Neural crest cell (in vitro differentiated cells): ENCODE data around the gene EPN1. TPM values are rescaled to one million over a fixed set of nuclear protein-coding genes. Genes with fewer than 3 reads are reported as not detected.

ENCODE experiments used
- DNase-seq: peaks from one replicate; pipeline ENCODE4 v3.0.0; 2021; ENCODE audit warnings: low read depth, mixed read lengths, low spot score
- H3K27ac Mint-ChIP-seq: one replicate; pipeline ENCODE4 v1.8.0; 2021; ENCODE audit warnings: mild to moderate bottlenecking, mixed read lengths; ENCODE audit not compliant: unreplicated experiment
- H3K27me3 Mint-ChIP-seq: 2 replicates; pipeline ENCODE4 v1.8.0; 2021; ENCODE audit warnings: low read depth, mild to moderate bottlenecking, mixed read lengths
- H3K36me3 Mint-ChIP-seq: 2 replicates; pipeline ENCODE4 v1.8.0; 2021; ENCODE audit warnings: low read depth, mild to moderate bottlenecking, mixed read lengths
- H3K4me1 Mint-ChIP-seq: 2 replicates; pipeline ENCODE4 v1.8.0; 2021; ENCODE audit warnings: mixed read lengths
- H3K4me3 Mint-ChIP-seq: one replicate; pipeline ENCODE4 v1.8.0; 2021; ENCODE audit warnings: mild to moderate bottlenecking, mixed read lengths
- H3K9me3 Mint-ChIP-seq: 2 replicates; pipeline ENCODE4 v1.8.0; 2021; ENCODE audit warnings: mixed read lengths
- CTCF ChIP-seq: fragments of 200-600 bp; sonication (generic); conservative IDR thresholded peaks from 2 replicates; pipeline ENCODE4 v1.5.0; 2021; ENCODE audit warnings: antibody characterized with exemption, mild to moderate bottlenecking
- total RNA-seq: library from RNA; stranded (reverse); gene quantifications from 2 replicates; pipeline ENCODE4 v1.2.1, GENCODE V29; 2021

EPN1 gene
- total RNA-seq, 1 donor from 2014 or later, result 129 TPM

GRCh38 chr19:55697698-55698097 lies 22.7 kb downstream of the EPN1 start:
- H3K4me3 Mint-ChIP-seq, result no peak overlapping the region
- peaks cover 3% of the 10 kb centered on the region for H3K4me1 Mint-ChIP-seq
- no peaks in the 10 kb centered on the region for H3K9me3 Mint-ChIP-seq
- no peak overlapping the region for H3K27ac Mint-ChIP-seq
- no peak for TF ChIP-seq CTCF
- no peak for DNase-seq
- H3K36me3 Mint-ChIP-seq, result peaks cover 13% of the 10 kb centered on the region
- H3K27me3 Mint-ChIP-seq, result no peaks in the 10 kb centered on the region

GRCh38 chr19:55698256-55698655 lies 23.2 kb downstream of the EPN1 start:
- H3K4me3 Mint-ChIP-seq, result no peak overlapping the region
- H3K4me1 Mint-ChIP-seq, result peaks cover 3% of the 10 kb centered on the region
- DNase-seq, result no peak
- H3K9me3 Mint-ChIP-seq, result no peaks in the 10 kb centered on the region
- peaks cover 13% of the 10 kb centered on the region for H3K36me3 Mint-ChIP-seq
- H3K27ac Mint-ChIP-seq, result no peak overlapping the region
- H3K27me3 Mint-ChIP-seq, result no peaks in the 10 kb centered on the region
- no peak for TF ChIP-seq CTCF

- Mint-ChIP-seq H3K4me3 (no peak overlapping the region), H3K27ac (no peak overlapping the region), H3K36me3 (peaks cover 16% of the 10 kb centered on the region), H3K9me3 (no peaks in the 10 kb centered on the region), H3K4me1 (peaks cover 3% of the 10 kb centered on the region), H3K27me3 (no peaks in the 10 kb centered on the region)
- TF ChIP-seq CTCF, result no peak
- no peak for DNase-seq
Measured at GRCh38 chr19:55699221-55699620, 24.2 kb downstream of the EPN1 start.

GRCh38 chr19:55700813-55701212 lies 25.8 kb downstream of the EPN1 start:
- H3K4me1 Mint-ChIP-seq, result peaks cover 3% of the 10 kb centered on the region
- no peak overlapping the region for H3K27ac Mint-ChIP-seq
- H3K4me3 Mint-ChIP-seq, result no peak overlapping the region
- H3K27me3 Mint-ChIP-seq, result no peaks in the 10 kb centered on the region
- H3K9me3 Mint-ChIP-seq, result no peaks in the 10 kb centered on the region
- peaks cover 23% of the 10 kb centered on the region for H3K36me3 Mint-ChIP-seq
- no peak for DNase-seq
- TF ChIP-seq CTCF, result no peak

GRCh38 chr19:55702131-55702627 lies 27.2 kb downstream of the EPN1 start:
- no peak for DNase-seq

More at GRCh38 chr19:55702131-55702627, 27.2 kb downstream of the EPN1 start:
- TF ChIP-seq CTCF, result no peak
- Mint-ChIP-seq H3K4me3 (no peak overlapping the region), H3K4me1 (peaks cover 3% of the 10 kb centered on the region), H3K36me3 (peaks cover 23% of the 10 kb centered on the region), H3K27ac (no peak overlapping the region), H3K27me3 (no peaks in the 10 kb centered on the region), H3K9me3 (no peaks in the 10 kb centered on the region)
